ENCODE measurements around the gene NPAS3. TPM values are rescaled to one million over a fixed set of nuclear protein-coding genes. Genes with fewer than 3 reads are reported as not detected.
A peak's percentile ranks its signal among the peaks of the same experiment; 100 is the strongest.

The NPAS3 gene
- total RNA-seq, 1 donor = 0.86 TPM

GRCh38 chr14:33347796-33348195 is 409.1 kb downstream of the NPAS3 start:
- no peak for TF ChIP-seq CTCF (IDR thresholded peaks at IDR 0.05; ENCODE audit: insufficient read depth, low read depth, low read length)
- peak; percentile 7 for DNase-seq (ENCODE audit: low read depth)

GRCh38 chr14:33348510-33348909 is 409.8 kb downstream of the NPAS3 start:
- H3K4me3 ChIP-seq (ENCODE audit: low read depth, low read length) = no peak overlapping the region
- no peak for TF ChIP-seq CTCF (IDR thresholded peaks at IDR 0.05; ENCODE audit: insufficient read depth, low read depth, low read length)
- DNase-seq (ENCODE audit: low read depth) = no peak

More at GRCh38 chr14:33347796-33348195, 409.1 kb downstream of the NPAS3 start:
- no peak overlapping the region for H3K4me3 ChIP-seq (ENCODE audit: low read depth, low read length)

GRCh38 chr14:33349871-33350270 is 411.2 kb downstream of the NPAS3 start:
- no peak for TF ChIP-seq CTCF (IDR thresholded peaks at IDR 0.05; ENCODE audit: insufficient read depth, low read depth, low read length)
- no peak for DNase-seq (ENCODE audit: low read depth)
- H3K4me3 ChIP-seq (ENCODE audit: low read depth, low read length) = no peak overlapping the region

- TF ChIP-seq CTCF (IDR thresholded peaks at IDR 0.05; ENCODE audit: insufficient read depth, low read depth, low read length) = no peak
- no peak overlapping the region for H3K4me3 ChIP-seq (ENCODE audit: low read depth, low read length)
- DNase-seq (ENCODE audit: low read depth) = no peak
Observed at GRCh38 chr14:33350366-33350990, 411.8 kb downstream of the NPAS3 start.

- no peak for TF ChIP-seq CTCF (IDR thresholded peaks at IDR 0.05; ENCODE audit: insufficient read depth, low read depth, low read length)
- DNase-seq (ENCODE audit: low read depth) = no peak
- no peak overlapping the region for H3K4me3 ChIP-seq (ENCODE audit: low read depth, low read length)
Observed at GRCh38 chr14:33352821-33353220, 414.1 kb downstream of the NPAS3 start.

GRCh38 chr14:33356181-33356580 is 417.5 kb downstream of the NPAS3 start:
- no peak for TF ChIP-seq CTCF (IDR thresholded peaks at IDR 0.05; ENCODE audit: insufficient read depth, low read depth, low read length)
- DNase-seq (ENCODE audit: low read depth) = no peak

More at GRCh38 chr14:33356181-33356580, 417.5 kb downstream of the NPAS3 start:
- H3K4me3 ChIP-seq (ENCODE audit: low read depth, low read length) = no peak overlapping the region

Measured in fibroblast of villous mesenchyme (primary cell).